PFSK-1 (cell line): ENCODE measurements around the gene CBL.

Experiments
- POLR2AphosphoS5 ChIP-seq: IDR thresholded peaks from 2 replicates; pipeline ENCODE4 v1.6.1; 2012; ENCODE audit warnings: low read depth, mild to moderate bottlenecking, control low read depth, low read length, moderate library complexity
- REST ChIP-seq, 2 experiments: IDR thresholded peaks; 2 replicates each; pipeline versions ENCODE4 v1.6.1 to v1.8.0; 2011 to 2012; ENCODE audit warnings: low read depth in 2 of 2, low read length in 2 of 2, control low read depth in 1 of 2, inconsistent platforms in 1 of 2, mild to moderate bottlenecking in 1 of 2, moderate library complexity in 1 of 2; ENCODE audit not compliant: insufficient read depth in 1 of 2
- TAF1 ChIP-seq: IDR thresholded peaks from 2 replicates; pipeline ENCODE4 v1.6.1; 2012; ENCODE audit warnings: low read length, control low read depth, borderline replicate concordance; ENCODE audit not compliant: insufficient read depth

GRCh38 chr11:119204066-119204465 is 2.1 kb upstream of the CBL start:
- TF ChIP-seq REST (IDR thresholded peaks at IDR 0.05; ENCODE audit: insufficient read depth in 1 of 2, low read depth in 2 of 2, low read length in 2 of 2): no peak
- TF ChIP-seq TAF1: no peak
- TF ChIP-seq POLR2AphosphoS5: no peak
